Endodermal cell (in vitro differentiated cells): ENCODE measurements around the gene NARS2. TPM values are rescaled to one million over a fixed set of nuclear protein-coding genes. Genes with fewer than 3 reads are reported as not detected.

Experiments
- DNase-seq: peaks from one replicate; pipeline ENCODE4 v3.0.0-alpha.2; 2017
- H3K27ac ChIP-seq: 2 replicates; pipeline ENCODE4 v1.5.1; 2013; ENCODE audit warnings: mild to moderate bottlenecking, low read depth, low read length, moderate library complexity
- H3K27me3 ChIP-seq: 2 replicates; pipeline ENCODE4 v1.6.1; 2013; ENCODE audit warnings: mild to moderate bottlenecking, low read length, moderate library complexity; ENCODE audit not compliant: insufficient read depth, control insufficient read depth, poor library complexity, severe bottlenecking
- H3K36me3 ChIP-seq: 2 replicates; pipeline ENCODE4 v1.7.0; 2013; ENCODE audit warnings: mild to moderate bottlenecking, low read length, moderate library complexity; ENCODE audit not compliant: control insufficient read depth, insufficient read depth
- H3K4me1 ChIP-seq: one replicate; pipeline ENCODE4 v1.7.0; 2013; ENCODE audit warnings: low read length; ENCODE audit not compliant: control insufficient read depth, insufficient read depth
- H3K4me3 ChIP-seq: 2 replicates; pipeline ENCODE4 v1.5.1; 2013; ENCODE audit warnings: mild to moderate bottlenecking, low read length, moderate library complexity
- H3K9ac ChIP-seq: 2 replicates; pipeline ENCODE4 v1.6.1; 2013; ENCODE audit warnings: mild to moderate bottlenecking, low read length, moderate library complexity; ENCODE audit not compliant: poor library complexity, severe bottlenecking; ENCODE audit errors: extremely low read depth
- H3K9me3 ChIP-seq: 2 replicates; pipeline ENCODE4 v1.6.1; 2013; ENCODE audit warnings: mild to moderate bottlenecking, low read length, moderate library complexity; ENCODE audit not compliant: control insufficient read depth
- H3K27ac Mint-ChIP-seq: 2 replicates; pipeline ENCODE4 v1.8.0; 2020; ENCODE audit warnings: mixed read lengths
- H3K27me3 Mint-ChIP-seq: 2 replicates; pipeline ENCODE4 v1.8.0; 2021; ENCODE audit warnings: mild to moderate bottlenecking, mixed read lengths; ENCODE audit not compliant: insufficient read depth
- H3K36me3 Mint-ChIP-seq: 2 replicates; pipeline ENCODE4 v1.8.0; 2020; ENCODE audit warnings: low read depth, mixed read lengths
- H3K4me1 Mint-ChIP-seq: 2 replicates; pipeline ENCODE4 v1.8.0; 2020; ENCODE audit warnings: mixed read lengths
- H3K4me3 Mint-ChIP-seq: 2 replicates; pipeline ENCODE4 v1.8.0; 2020; ENCODE audit warnings: mild to moderate bottlenecking, moderate library complexity, mixed read lengths
- H3K9me3 Mint-ChIP-seq: 2 replicates; pipeline ENCODE4 v1.8.0; 2020; ENCODE audit warnings: mild to moderate bottlenecking, mixed read lengths
- WGBS, 2 experiments: methylation state at CpG; one replicate each; pipeline versions ENCODE4 v1.1.5 to v1.1.7; 2013; ENCODE audit warnings: missing lambda C conversion rate in 2 of 2, mixed read lengths in 1 of 2; ENCODE audit not compliant: insufficient coverage in 1 of 2, insufficient read length in 1 of 2; 5-methylcytosine and 5-hydroxymethylcytosine counted together
- total RNA-seq, 2 donors: library from RNA; stranded (reverse); fragmentation: NEBNext Ultra II Directional in 1 of 2; extraction: Animal tissue kit (Norgen Biotek cat#: 25700) in 1 of 2; gene quantifications; 2 replicates in 1 of 2; 3 replicates in 1 of 2; pipeline ENCODE4 v1.2.1, GENCODE V29; 2021
- TF ChIP-seq, protein P1 (sequence below): fragments of 200-600 bp; sonication (generic); conservative IDR thresholded peaks from 2 replicates; pipeline ENCODE4 v1.5.0; 2021; ENCODE audit warnings: antibody characterized with exemption, mild to moderate bottlenecking

The NARS2 gene
- total RNA-seq, 2 donors from 2014 or later = 45.8 to 53.7 TPM

DNA sequence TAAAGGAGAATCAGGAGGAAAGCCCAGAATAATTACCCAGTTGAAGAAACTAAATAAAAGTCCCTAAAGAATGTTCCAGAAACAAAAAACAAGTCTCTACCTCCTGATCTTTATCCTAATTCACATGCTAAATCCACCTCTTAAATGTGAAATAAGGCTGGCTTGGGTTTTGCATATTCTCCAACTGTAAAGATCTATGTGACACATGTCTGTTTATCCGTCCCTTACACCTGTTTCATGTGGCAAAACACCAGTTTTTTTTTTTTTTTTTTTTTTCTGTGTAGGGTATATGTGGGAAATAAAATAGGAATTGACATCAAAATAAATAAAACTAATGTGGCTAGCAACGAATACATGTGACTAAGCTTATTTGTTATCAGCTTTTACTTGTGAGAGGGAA, 70.5 kb downstream of the NARS2 start:
- Mint-ChIP-seq H3K36me3 (peaks cover 26% of the 10 kb centered on the region), H3K4me1 (peaks cover 27% of the 10 kb centered on the region), H3K9me3 (no peaks in the 10 kb centered on the region), H3K27me3 (no peaks in the 10 kb centered on the region), H3K4me3 (no peak overlapping the region), H3K27ac (no peak overlapping the region)
- no peak for DNase-seq
- Histone ChIP-seq H3K9ac (no peak overlapping the region), H3K4me3 (no peak overlapping the region), H3K27ac (no peak overlapping the region), H3K36me3 (peaks cover 16% of the 10 kb centered on the region), H3K9me3 (peaks cover 11% of the 10 kb centered on the region), H3K4me1 (peaks cover 8% of the 10 kb centered on the region), H3K27me3 (no peaks in the 10 kb centered on the region)
- TF ChIP-seq, protein P1, sequence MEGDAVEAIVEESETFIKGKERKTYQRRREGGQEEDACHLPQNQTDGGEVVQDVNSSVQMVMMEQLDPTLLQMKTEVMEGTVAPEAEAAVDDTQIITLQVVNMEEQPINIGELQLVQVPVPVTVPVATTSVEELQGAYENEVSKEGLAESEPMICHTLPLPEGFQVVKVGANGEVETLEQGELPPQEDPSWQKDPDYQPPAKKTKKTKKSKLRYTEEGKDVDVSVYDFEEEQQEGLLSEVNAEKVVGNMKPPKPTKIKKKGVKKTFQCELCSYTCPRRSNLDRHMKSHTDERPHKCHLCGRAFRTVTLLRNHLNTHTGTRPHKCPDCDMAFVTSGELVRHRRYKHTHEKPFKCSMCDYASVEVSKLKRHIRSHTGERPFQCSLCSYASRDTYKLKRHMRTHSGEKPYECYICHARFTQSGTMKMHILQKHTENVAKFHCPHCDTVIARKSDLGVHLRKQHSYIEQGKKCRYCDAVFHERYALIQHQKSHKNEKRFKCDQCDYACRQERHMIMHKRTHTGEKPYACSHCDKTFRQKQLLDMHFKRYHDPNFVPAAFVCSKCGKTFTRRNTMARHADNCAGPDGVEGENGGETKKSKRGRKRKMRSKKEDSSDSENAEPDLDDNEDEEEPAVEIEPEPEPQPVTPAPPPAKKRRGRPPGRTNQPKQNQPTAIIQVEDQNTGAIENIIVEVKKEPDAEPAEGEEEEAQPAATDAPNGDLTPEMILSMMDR = no peak
- 80 to 100% methylated on average over 1 to 2 of the region's 2 CpGs for WGBS, 2 experiments

DNA sequence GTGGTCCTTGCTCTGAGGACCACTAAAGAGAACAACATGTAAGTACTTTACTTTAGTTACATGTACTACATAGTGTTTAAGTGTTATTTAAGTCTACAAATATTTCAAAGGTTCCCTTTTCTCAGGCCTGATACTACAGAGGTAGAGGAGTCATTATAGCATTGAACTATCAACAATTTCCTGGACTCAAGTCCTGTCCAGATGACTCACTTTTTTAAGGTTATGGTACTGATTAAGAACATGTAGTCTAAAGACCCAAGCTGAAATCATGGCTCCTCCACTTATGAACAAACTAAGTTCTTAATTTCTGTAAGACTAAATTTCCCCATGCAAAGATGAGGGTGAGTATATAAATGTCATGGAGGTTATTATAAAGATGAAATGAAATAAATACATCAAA, 74.7 kb downstream of the NARS2 start:
- H3K36me3 ChIP-seq = peaks cover 5% of the 10 kb centered on the region
- H3K9me3 ChIP-seq = peaks cover 9% of the 10 kb centered on the region
- H3K4me3 ChIP-seq = no peak overlapping the region
- TF ChIP-seq, protein P1 = no peak
- H3K4me1 ChIP-seq = peaks cover 24% of the 10 kb centered on the region
- H3K36me3 Mint-ChIP-seq = peaks cover 14% of the 10 kb centered on the region
- H3K27ac Mint-ChIP-seq = no peak overlapping the region
- DNase-seq = no peak
- no peak overlapping the region for H3K9ac ChIP-seq
- H3K9me3 Mint-ChIP-seq = no peaks in the 10 kb centered on the region
- H3K4me3 Mint-ChIP-seq = no peak overlapping the region
- peaks cover 41% of the 10 kb centered on the region for H3K4me1 Mint-ChIP-seq
- H3K27ac ChIP-seq = no peak overlapping the region
- no peaks in the 10 kb centered on the region for H3K27me3 Mint-ChIP-seq
- H3K27me3 ChIP-seq = no peaks in the 10 kb centered on the region

DNA sequence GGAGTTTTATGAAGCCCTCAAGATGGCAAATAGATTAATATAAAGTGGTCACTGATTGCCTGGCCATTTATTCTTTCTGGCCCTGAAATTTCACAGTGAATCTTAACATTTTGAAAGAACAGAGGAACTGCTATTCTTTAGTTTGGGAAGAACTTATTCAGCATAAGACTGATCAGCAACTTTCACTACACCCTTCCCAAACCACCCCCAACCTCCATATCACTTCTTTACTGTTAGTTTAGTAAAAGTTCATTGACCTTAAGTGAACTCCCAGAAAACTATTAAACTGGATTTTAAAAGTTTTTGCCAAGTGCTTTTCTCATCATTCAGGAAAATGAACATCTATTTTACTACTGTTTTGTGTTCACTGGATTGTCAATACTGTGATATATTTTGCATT, 77.4 kb downstream of the NARS2 start:
- H3K4me3 Mint-ChIP-seq = no peak overlapping the region
- Histone ChIP-seq H3K9ac (no peak overlapping the region), H3K27ac (no peak overlapping the region), H3K9me3 (peaks cover 7% of the 10 kb centered on the region), H3K4me1 (peaks cover 33% of the 10 kb centered on the region), H3K27me3 (no peaks in the 10 kb centered on the region), H3K36me3 (peaks cover 8% of the 10 kb centered on the region), H3K4me3 (no peak overlapping the region)
- H3K4me1 Mint-ChIP-seq = peaks cover 43% of the 10 kb centered on the region
- TF ChIP-seq, protein P1 = no peak
- no peak overlapping the region for H3K27ac Mint-ChIP-seq
- DNase-seq = no peak
- no peaks in the 10 kb centered on the region for H3K9me3 Mint-ChIP-seq
- H3K36me3 Mint-ChIP-seq = peaks cover 14% of the 10 kb centered on the region
- no peaks in the 10 kb centered on the region for H3K27me3 Mint-ChIP-seq
